HG03457 (cell line): Measurements from ENCODE around the gene MIPEP.
"Not testable (repeated sequence)": the region's sequence is repeated elsewhere in the genome, so short reads cannot be mapped to it uniquely, and the experiment has no call there.

Experiments used
- ATAC-seq: cut with Tn5 transposase; IDR thresholded peaks from one replicate; pipeline ENCODE4 v1.9.1; 2021; ENCODE audit warnings: moderate number of reproducible peaks; ENCODE audit not compliant: unreplicated experiment

The MIPEP gene

GRCh38 chr13:23888658-23889614 lies at the start of gene MIPEP:
Gene MIPEP (minus strand): TSS chr13:23889400. CDS start chr13:23889320, 80 bp downstream.
- ATAC-seq: peak; percentile 97

- ATAC-seq: no peak
These were observed 45.3 kb upstream of the MIPEP start for GRCh38 chr13:23934520-23934919.

- no peak for ATAC-seq
These were observed 39.8 kb upstream of the MIPEP start for GRCh38 chr13:23928985-23929384.

GRCh38 chr13:23923031-23923430 lies 33.8 kb upstream of the MIPEP start:
- no peak for ATAC-seq

GRCh38 chr13:23922005-23922932 lies 33.1 kb upstream of the MIPEP start:
- ATAC-seq: no peak

GRCh38 chr13:23921451-23921888 lies 32.3 kb upstream of the MIPEP start:
- no peak for ATAC-seq

GRCh38 chr13:23919006-23919405 lies 29.8 kb upstream of the MIPEP start:
- no peak for ATAC-seq

- ATAC-seq: no peak
These were observed 29.0 kb upstream of the MIPEP start for GRCh38 chr13:23918208-23918607.

- ATAC-seq: no peak
These were observed 26.1 kb upstream of the MIPEP start for GRCh38 chr13:23915308-23915707.

GRCh38 chr13:23912469-23912868 lies 23.3 kb upstream of the MIPEP start:
- ATAC-seq: no peak

GRCh38 chr13:23909606-23910005 lies 20.4 kb upstream of the MIPEP start:
- no peak for ATAC-seq

GRCh38 chr13:23905766-23906165 lies 16.6 kb upstream of the MIPEP start:
- ATAC-seq: no peak

- no peak for ATAC-seq
These were observed 14.7 kb upstream of the MIPEP start for GRCh38 chr13:23903906-23904280.

GRCh38 chr13:23902975-23903905 lies 14.0 kb upstream of the MIPEP start:
- ATAC-seq: no peak

- ATAC-seq: no peak
These were observed 12.2 kb upstream of the MIPEP start for GRCh38 chr13:23901365-23901764.

- no peak for ATAC-seq
These were observed 10.4 kb upstream of the MIPEP start for GRCh38 chr13:23899555-23899954.

GRCh38 chr13:23898101-23898500 lies 8.9 kb upstream of the MIPEP start:
- no peak for ATAC-seq

GRCh38 chr13:23897452-23897919 lies 8.3 kb upstream of the MIPEP start, which contains the start of gene C1QTNF9B:
Gene C1QTNF9B (minus strand): TSS chr13:23897502.
- ATAC-seq: not testable (repeated sequence)

- not testable (repeated sequence) for ATAC-seq
These were observed 5.5 kb upstream of the MIPEP start for GRCh38 chr13:23894746-23895145.

- ATAC-seq: not testable (repeated sequence)
These were observed 4.6 kb upstream of the MIPEP start for GRCh38 chr13:23893791-23894190.
